Cardiac fibroblast (primary cell): Measurements from ENCODE around the gene PATE2.

Experiments
- DNase-seq, 2 donors: peaks; one replicate each; pipeline versions ENCODE4 v3.0.0 to v3.0.0-alpha.2; 2010; ENCODE audit warnings: low read depth in 2 of 2
- H3K4me3 ChIP-seq, 2 donors: replicated peaks in 1 of 2; 1 replicate in 1 of 2; 2 replicates in 1 of 2; pipeline ENCODE4 v1.5.1; 2011; ENCODE audit warnings: low read depth in 2 of 2, low read length in 2 of 2, mild to moderate bottlenecking in 2 of 2, moderate library complexity in 1 of 2
- CTCF ChIP-seq: IDR thresholded peaks from one replicate; pipeline ENCODE4 v1.5.1; 2011; ENCODE audit warnings: low read depth, mild to moderate bottlenecking, low read length, inconsistent platforms

Gene PATE2

GRCh38 chr11:125784678-125785077 lies 6.0 kb upstream of the PATE2 start:
- H3K4me3 ChIP-seq: no peak overlapping the region
- DNase-seq: no peak
- TF ChIP-seq CTCF: no peak

- no peak overlapping the region for H3K4me3 ChIP-seq
- TF ChIP-seq CTCF: no peak
- peak; percentile 44 to 73 for DNase-seq
These were observed 1.3 kb downstream of the PATE2 start for GRCh38 chr11:125777309-125777708.

- DNase-seq: peak; percentile 53 to 54
- no peak overlapping the region for H3K4me3 ChIP-seq
- no peak for TF ChIP-seq CTCF
These were observed 5.1 kb downstream of the PATE2 start for GRCh38 chr11:125773516-125773915.

GRCh38 chr11:125772834-125773505 lies 5.7 kb downstream of the PATE2 start:
- DNase-seq: peak; percentile 76 to 89
- TF ChIP-seq CTCF: no peak

GRCh38 chr11:125770583-125770982 lies 8.0 kb downstream of the PATE2 start:
- DNase-seq: no peak
- TF ChIP-seq CTCF: no peak
- H3K4me3 ChIP-seq: no peak overlapping the region

More at GRCh38 chr11:125772834-125773505, 5.7 kb downstream of the PATE2 start:
- no peak overlapping the region for H3K4me3 ChIP-seq

GRCh38 chr11:125768336-125769046 lies 10.1 kb downstream of the PATE2 start:
- no peak for DNase-seq
- no peak for TF ChIP-seq CTCF
- H3K4me3 ChIP-seq: no peak overlapping the region

- TF ChIP-seq CTCF: no peak
- H3K4me3 ChIP-seq: no peak overlapping the region
- DNase-seq: no peak
These were observed 12.4 kb downstream of the PATE2 start for GRCh38 chr11:125766251-125766650.
